Measurements from ENCODE around the gene CGAS. TPM values are rescaled to one million over a fixed set of nuclear protein-coding genes. Genes with fewer than 3 reads are reported as not detected.
"Not testable (repeated sequence)": the region's sequence is repeated elsewhere in the genome, so short reads cannot be mapped to it uniquely, and the experiment has no call there.

CGAS gene
- total RNA-seq, 1 donor from 2014 or later = 0.12 TPM

- Mint-ChIP-seq H3K4me1 (ENCODE audit: unreplicated experiment) (no peaks in the 10 kb centered on the region), H3K4me3 (no peak overlapping the region), H3K27ac (no peak overlapping the region), H3K36me3 (peaks cover 26% of the 10 kb centered on the region), H3K9me3 (no peaks in the 10 kb centered on the region), H3K27me3 (no peaks in the 10 kb centered on the region)
- TF ChIP-seq CTCF (conservative IDR thresholded peaks at IDR 0.05) = no peak
- DNase-seq (ENCODE audit: extremely low spot score, unreplicated experiment) = no peak
Observed at GRCh38 chr6:73477407-73477806, 25.3 kb upstream of the CGAS start.

GRCh38 chr6:73476723-73477122 is 24.6 kb upstream of the CGAS start:
- Mint-ChIP-seq H3K4me3 (no peak overlapping the region), H3K27ac (no peak overlapping the region), H3K9me3 (no peaks in the 10 kb centered on the region), H3K36me3 (peaks cover 29% of the 10 kb centered on the region), H3K4me1 (ENCODE audit: unreplicated experiment) (no peaks in the 10 kb centered on the region), H3K27me3 (no peaks in the 10 kb centered on the region)
- TF ChIP-seq CTCF (conservative IDR thresholded peaks at IDR 0.05) = no peak
- DNase-seq (ENCODE audit: extremely low spot score, unreplicated experiment) = no peak

- Mint-ChIP-seq H3K27ac (no peak overlapping the region), H3K4me1 (ENCODE audit: unreplicated experiment) (no peaks in the 10 kb centered on the region), H3K36me3 (peaks cover 25% of the 10 kb centered on the region), H3K4me3 (no peak overlapping the region), H3K27me3 (no peaks in the 10 kb centered on the region), H3K9me3 (no peaks in the 10 kb centered on the region)
- DNase-seq (ENCODE audit: extremely low spot score, unreplicated experiment) = no peak
- TF ChIP-seq CTCF (conservative IDR thresholded peaks at IDR 0.05) = no peak
Observed at GRCh38 chr6:73471686-73472290, 19.7 kb upstream of the CGAS start.

- no peak for TF ChIP-seq CTCF (conservative IDR thresholded peaks at IDR 0.05)
- Mint-ChIP-seq H3K4me1 (ENCODE audit: unreplicated experiment) (no peaks in the 10 kb centered on the region), H3K27me3 (no peaks in the 10 kb centered on the region), H3K4me3 (peak within 1 kb of the TSS; percentile 96), H3K27ac (peak within 1 kb of the TSS; percentile 96), H3K9me3 (no peaks in the 10 kb centered on the region), H3K36me3 (no peaks in the 10 kb centered on the region)
- DNase-seq (ENCODE audit: extremely low spot score, unreplicated experiment) = peak; percentile 79
Observed at GRCh38 chr6:73461537-73462350, 9.6 kb upstream of the CGAS start, which contains the start of gene MTO1. Gene MTO1, plus strand, starts transcription at chr6:73461737. Its CDS starts 118 bp downstream, at chr6:73461855.

- Mint-ChIP-seq H3K27ac (no peak overlapping the region), H3K4me1 (ENCODE audit: unreplicated experiment) (no peaks in the 10 kb centered on the region), H3K9me3 (no peaks in the 10 kb centered on the region), H3K36me3 (no peaks in the 10 kb centered on the region), H3K27me3 (no peaks in the 10 kb centered on the region), H3K4me3 (peak overlapping the region; percentile 67)
- no peak for DNase-seq (ENCODE audit: extremely low spot score, unreplicated experiment)
- no peak for TF ChIP-seq CTCF (conservative IDR thresholded peaks at IDR 0.05)
Observed at GRCh38 chr6:73460056-73460455, 8.0 kb upstream of the CGAS start.

GRCh38 chr6:73459474-73459873 is 7.4 kb upstream of the CGAS start:
- not testable (repeated sequence) for H3K4me1 Mint-ChIP-seq (ENCODE audit: unreplicated experiment); H3K4me3 Mint-ChIP-seq; H3K27ac Mint-ChIP-seq; H3K9me3 Mint-ChIP-seq; H3K36me3 Mint-ChIP-seq; DNase-seq (ENCODE audit: extremely low spot score, unreplicated experiment); H3K27me3 Mint-ChIP-seq
